A549 (cell line): ENCODE measurements around the gene CAMTA1.

ENCODE experiments used
- CEBPB ChIP-seq, 2 experiments: fragments of >200 bp in 1 of 2; sonication (Bioruptor Twin) in 1 of 2; formaldehyde crosslinking in 1 of 2; IDR thresholded peaks; 2 replicates each; pipeline ENCODE4 v1.6.1; 2012 to 2016
- CHD2 ChIP-seq: fragments of 150-350 bp; IDR thresholded peaks from 2 replicates; pipeline ENCODE4 v1.6.1; 2014; ENCODE audit warnings: low read length; ENCODE audit not compliant: partially characterized antibody
- ESRRA ChIP-seq: fragments of 150-350 bp; IDR thresholded peaks from 2 replicates; pipeline ENCODE4 v1.6.1; 2014; ENCODE audit warnings: mild to moderate bottlenecking, low read length, borderline replicate concordance
- JUN ChIP-seq, 2 experiments: fragments of >200 bp; sonication (Bioruptor Twin); formaldehyde crosslinking; IDR thresholded peaks; 2 replicates in 1 of 2; 3 replicates in 1 of 2; pipeline ENCODE4 v1.6.1; 2016 to 2017
- MYC ChIP-seq: IDR thresholded peaks from 2 replicates; pipeline ENCODE4 v1.6.1; 2012; ENCODE audit warnings: mild to moderate bottlenecking, inconsistent platforms, low read length, improper control_type of control experiment, borderline replicate concordance
- NR3C1 ChIP-seq: fragments of >200 bp; sonication (Bioruptor Twin); formaldehyde crosslinking; IDR thresholded peaks from 3 replicates; pipeline ENCODE4 v1.6.1; 2017
- POLR2A ChIP-seq: IDR thresholded peaks from 2 replicates; pipeline ENCODE4 v1.6.1; 2012; ENCODE audit warnings: mild to moderate bottlenecking, low read length
- SMC3 ChIP-seq: fragments of >200 bp; sonication (Bioruptor Twin); formaldehyde crosslinking; IDR thresholded peaks from 3 replicates; pipeline ENCODE4 v1.6.1; 2018; ENCODE audit warnings: inconsistent platforms
- ZNF302 ChIP-seq: fragments of 250-450 bp; sonication (Bioruptor Pico); IDR thresholded peaks from 2 replicates; pipeline ENCODE4 v1.9.0; 2021; ENCODE audit warnings: inconsistent platforms, mild to moderate bottlenecking, moderate library complexity
- TF ChIP-seq, protein P1 (sequence below): fragments of >200 bp; sonication (Bioruptor Twin); formaldehyde crosslinking; IDR thresholded peaks from 3 replicates; pipeline ENCODE4 v1.5.1; 2016
- TF ChIP-seq, protein P2 (sequence below): IDR thresholded peaks from 2 replicates; pipeline ENCODE4 v1.6.1; 2012

DNA sequence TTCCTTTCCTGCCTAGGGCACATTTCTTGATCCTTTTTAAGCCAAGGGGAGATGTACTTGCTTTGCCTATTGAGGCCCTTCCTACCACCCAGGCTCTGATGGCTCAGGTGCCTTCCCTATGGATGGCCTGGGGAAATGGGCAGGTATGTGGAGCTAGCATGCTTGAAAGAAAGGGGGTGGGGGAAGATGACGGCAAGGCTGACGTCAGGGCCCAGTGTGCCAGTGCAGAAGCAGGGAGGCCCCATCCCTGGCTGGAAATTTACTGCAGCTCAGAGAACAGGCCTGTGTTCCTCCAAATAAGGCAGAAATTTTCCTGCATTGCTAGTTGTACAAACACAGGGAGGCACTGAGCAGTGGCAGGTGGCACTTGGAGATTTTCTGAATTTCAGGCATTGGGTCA, 532.6 kb downstream of the CAMTA1 start:
- TF ChIP-seq SMC3: no peak
- TF ChIP-seq, protein P1, sequence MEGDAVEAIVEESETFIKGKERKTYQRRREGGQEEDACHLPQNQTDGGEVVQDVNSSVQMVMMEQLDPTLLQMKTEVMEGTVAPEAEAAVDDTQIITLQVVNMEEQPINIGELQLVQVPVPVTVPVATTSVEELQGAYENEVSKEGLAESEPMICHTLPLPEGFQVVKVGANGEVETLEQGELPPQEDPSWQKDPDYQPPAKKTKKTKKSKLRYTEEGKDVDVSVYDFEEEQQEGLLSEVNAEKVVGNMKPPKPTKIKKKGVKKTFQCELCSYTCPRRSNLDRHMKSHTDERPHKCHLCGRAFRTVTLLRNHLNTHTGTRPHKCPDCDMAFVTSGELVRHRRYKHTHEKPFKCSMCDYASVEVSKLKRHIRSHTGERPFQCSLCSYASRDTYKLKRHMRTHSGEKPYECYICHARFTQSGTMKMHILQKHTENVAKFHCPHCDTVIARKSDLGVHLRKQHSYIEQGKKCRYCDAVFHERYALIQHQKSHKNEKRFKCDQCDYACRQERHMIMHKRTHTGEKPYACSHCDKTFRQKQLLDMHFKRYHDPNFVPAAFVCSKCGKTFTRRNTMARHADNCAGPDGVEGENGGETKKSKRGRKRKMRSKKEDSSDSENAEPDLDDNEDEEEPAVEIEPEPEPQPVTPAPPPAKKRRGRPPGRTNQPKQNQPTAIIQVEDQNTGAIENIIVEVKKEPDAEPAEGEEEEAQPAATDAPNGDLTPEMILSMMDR: no peak
- TF ChIP-seq ZNF302 (CRISPR knock-in tag): no peak
- no peak for TF ChIP-seq JUN (IDR thresholded peaks at IDR 0.05)
- TF ChIP-seq NR3C1: no peak
- TF ChIP-seq, protein P2, sequence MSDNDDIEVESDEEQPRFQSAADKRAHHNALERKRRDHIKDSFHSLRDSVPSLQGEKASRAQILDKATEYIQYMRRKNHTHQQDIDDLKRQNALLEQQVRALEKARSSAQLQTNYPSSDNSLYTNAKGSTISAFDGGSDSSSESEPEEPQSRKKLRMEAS: no peak
- TF ChIP-seq MYC: no peak
- no peak for TF ChIP-seq POLR2A
- TF ChIP-seq CHD2: no peak
- TF ChIP-seq CEBPB (IDR thresholded peaks at IDR 0.05): no peak
- no peak for TF ChIP-seq ESRRA
